GM18505 (cell line): ENCODE measurements around the gene CABLES2.
"Not testable (repeated sequence)": the region's sequence is repeated elsewhere in the genome, so short reads cannot be mapped to it uniquely, and the experiment has no call there.

Experiments used
- ATAC-seq: cut with Tn5 transposase; IDR thresholded peaks from one replicate; pipeline ENCODE4 v1.9.1; 2021; ENCODE audit not compliant: unreplicated experiment
- POLR2A ChIP-seq: IDR thresholded peaks from 4 replicates; pipeline ENCODE4 v1.6.1; 2011; ENCODE audit warnings: borderline replicate concordance; ENCODE audit not compliant: insufficient read depth, insufficient read length; ENCODE audit errors: extremely low read depth

CABLES2 gene

GRCh38 chr20:62428396-62429295, 21.6 kb upstream of the CABLES2 start:
- no peak for ATAC-seq
- no peak for TF ChIP-seq POLR2A

- no peak for TF ChIP-seq POLR2A
- no peak for ATAC-seq
Observed at GRCh38 chr20:62428002-62428372, 20.9 kb upstream of the CABLES2 start.

- no peak for ATAC-seq
- no peak for TF ChIP-seq POLR2A
Observed at GRCh38 chr20:62427172-62428001, 20.3 kb upstream of the CABLES2 start, which contains the start of gene RBBP8NL. RBBP8NL (minus strand) TSS chr20:62427539; CDS start chr20:62419647, 7,892 bp downstream.

DNA sequence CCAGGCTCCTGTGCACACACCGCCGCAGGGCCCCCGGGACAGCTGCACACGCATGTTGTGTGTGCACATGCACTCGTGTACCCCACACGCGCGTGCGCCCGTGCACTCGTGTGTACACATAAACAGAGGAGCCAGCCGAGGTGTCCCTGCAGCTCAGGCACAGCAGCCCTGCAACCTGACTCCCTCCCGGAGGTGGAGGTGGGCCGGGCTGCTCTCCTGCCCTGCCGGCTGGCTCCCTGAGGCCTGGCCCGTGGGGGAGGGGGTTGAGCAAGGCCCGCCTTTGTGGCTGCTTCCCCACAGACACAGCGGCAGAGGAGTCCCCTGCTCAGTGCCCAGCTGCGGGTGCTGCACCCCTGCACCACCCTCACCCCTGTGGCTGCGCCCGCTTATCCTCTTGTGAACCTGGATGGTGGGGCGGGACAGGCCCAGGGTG, 19.6 kb upstream of the CABLES2 start:
- ATAC-seq = no peak
- no peak for TF ChIP-seq POLR2A

GRCh38 chr20:62426059-62426348, 18.9 kb upstream of the CABLES2 start:
- ATAC-seq = not testable (repeated sequence)

GRCh38 chr20:62425281-62426058, 18.4 kb upstream of the CABLES2 start:
- TF ChIP-seq POLR2A = no peak
- ATAC-seq = no peak

DNA sequence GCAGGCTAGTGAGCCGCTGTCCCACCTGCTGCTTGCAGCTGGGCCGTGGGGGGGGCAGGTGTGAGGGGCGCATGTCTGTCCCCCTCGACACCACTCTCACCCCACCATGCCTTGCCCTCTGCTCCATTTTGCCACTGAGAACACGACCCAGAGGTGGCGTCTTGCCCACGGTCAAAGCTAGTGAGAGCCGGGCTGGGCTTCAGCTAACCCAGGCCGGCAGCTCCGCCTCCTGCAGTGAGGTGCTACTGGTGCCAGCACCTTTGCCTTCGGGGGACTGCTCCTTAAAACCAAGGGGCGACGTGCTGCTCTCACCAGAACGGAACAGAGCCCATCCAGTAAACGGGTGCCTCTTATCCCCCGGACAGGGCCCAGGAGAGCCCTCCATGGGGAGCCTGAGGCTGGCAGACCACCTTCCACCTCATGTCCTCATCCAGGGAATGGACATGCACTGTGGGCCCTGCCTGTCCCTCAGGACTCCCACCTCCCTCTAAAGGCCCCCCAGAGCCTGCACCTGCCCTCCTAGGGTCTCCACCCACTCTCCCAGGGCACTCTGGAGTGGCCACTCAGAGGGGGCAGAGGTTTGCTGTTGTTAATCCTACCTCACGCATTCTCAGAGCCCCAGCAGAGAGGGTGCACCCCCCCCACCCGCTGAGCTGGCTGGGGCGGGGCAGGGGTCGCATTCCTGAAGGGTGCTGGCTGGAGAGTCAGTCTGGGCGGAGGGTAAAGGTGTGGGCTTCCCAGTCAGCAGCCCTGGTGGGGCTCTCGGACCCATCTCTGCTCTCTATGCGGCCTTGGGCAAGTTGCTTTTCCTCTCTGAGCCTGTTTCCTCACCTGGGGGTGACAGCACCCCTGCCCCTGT, 17.4 kb upstream of the CABLES2 start:
- TF ChIP-seq POLR2A = no peak
- ATAC-seq = no peak

DNA sequence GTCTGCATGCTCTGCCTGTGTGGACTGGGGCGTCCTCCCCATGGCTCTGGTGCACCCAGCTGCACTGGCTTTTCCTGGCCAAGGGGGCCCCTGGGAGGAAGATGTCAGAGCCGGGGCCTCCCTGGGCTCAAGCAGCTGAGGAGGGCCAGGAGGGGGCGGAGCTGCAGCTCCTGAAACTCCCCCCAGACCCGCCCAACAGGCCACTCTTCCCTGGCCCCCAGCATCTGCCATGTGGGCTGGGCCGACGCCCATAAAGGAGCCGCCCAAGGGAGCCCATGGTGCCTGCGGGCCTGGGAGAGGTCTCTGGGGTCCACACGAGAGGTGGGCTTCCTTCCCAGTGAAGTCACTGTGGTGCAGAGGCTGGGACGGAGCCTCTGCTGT, 16.2 kb upstream of the CABLES2 start:
- no peak for ATAC-seq
- no peak for TF ChIP-seq POLR2A

DNA sequence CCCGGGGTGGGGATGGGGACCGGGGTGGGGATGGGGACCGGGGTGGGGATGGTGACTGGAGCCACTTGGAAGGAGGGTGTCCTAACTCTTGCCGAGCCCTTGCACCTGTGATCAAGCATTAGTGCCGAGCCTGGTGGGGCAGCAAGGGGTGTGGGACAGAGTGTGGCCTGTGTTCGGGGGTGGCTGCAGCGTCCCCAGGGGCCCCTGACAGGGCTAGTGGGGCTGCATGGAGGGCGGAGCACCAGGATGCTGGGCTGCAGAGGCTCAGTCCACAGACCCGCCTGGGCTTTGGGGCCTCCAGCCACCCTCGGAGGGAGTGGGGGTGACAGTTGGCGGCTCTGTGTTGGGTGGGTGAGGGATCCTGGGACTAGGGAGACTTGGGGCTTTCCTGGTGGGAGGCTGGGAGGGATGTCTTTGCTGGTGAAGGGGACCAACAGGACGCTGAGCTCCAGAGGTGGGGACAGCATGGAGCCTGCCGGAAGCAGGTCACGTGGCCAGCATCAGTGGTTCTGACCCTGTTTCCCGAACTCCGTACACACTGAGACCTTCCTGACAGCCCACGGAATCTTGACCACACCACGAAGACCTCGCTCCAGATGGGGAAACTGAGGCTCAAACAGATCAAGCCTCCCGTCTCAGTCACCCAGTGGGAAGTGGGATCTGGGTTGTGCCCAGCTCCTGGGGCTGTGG, 15.7 kb upstream of the CABLES2 start:
- TF ChIP-seq POLR2A = no peak
- no peak for ATAC-seq

DNA sequence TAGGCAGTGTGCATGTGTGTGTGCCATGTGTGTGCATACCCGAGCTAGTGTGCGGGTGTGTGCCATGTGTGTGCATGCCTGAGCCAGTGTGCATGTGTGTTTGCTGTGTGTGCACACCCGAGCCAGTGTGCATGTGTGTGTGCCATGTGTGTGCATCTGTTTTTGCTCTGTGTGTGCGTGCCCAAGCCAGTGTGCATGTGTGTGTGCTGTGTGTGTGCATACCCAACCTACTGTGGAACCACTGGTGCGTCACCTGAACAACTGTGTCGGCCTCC, 14.6 kb upstream of the CABLES2 start:
- ATAC-seq = no peak
- no peak for TF ChIP-seq POLR2A

DNA sequence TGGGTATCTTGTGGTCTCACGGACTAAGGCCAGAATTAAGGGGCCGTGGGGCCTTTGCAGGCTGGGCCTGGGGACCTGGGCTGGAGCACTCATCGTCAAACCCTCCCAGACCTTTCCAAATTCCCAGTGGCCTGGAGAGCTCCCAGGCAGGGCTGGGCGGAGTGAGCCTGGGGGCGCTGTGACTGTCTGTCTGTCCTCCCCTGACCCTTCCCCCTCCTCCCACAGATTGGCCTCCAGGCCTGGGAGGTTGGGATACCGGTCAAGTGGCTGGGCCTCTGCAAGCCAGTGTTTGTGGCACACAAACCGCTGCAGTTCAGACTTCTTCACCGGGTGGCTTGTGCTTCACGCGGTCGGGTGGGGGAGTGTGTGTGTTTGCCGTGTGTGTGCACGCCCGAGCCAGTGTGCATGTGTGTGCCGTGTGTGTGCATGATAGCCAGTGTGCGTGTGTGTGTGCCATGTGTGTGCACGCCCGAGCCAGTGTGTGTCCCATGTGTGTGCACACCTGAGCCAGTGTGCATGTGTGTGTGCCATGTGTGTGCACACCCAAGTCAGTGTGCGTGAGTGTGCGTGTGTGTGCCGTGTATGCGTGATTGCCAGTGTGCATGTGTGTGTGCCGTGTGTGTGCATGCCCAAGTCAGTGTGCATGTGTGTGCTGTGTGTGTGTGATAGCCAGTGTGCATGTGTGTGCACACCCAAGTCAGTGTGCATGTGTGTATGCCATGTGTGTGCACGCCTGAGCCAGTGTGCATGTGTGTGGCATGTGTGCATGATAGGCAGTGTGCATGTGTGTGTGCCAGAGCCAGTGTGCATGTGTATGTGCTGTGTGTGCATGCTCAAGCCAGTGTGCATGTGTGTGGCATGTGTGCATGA, 14.0 kb upstream of the CABLES2 start:
- TF ChIP-seq POLR2A = no peak
- no peak for ATAC-seq
